ENCODE data around the gene SAFB.

DNA sequence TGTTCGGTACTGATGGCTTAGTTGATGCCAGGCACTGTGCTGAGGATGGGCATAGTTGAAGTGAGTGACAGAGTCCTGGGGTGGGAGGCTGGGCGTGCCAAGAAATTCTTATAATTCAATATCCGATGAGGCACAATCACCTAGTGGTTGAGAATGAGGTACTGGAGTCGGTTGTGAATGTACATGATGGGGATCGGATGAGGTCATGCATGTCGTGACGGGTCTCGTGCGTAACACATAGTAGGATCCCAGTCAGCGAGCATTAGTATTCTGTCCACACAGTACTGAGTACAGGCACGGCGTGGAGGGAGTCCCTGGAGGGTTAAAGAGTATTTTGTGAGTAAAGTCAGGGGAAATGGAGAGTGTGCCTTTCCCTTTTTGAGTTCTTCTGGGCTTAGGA lies 2.8 kb downstream of the SAFB start:
- TF ChIP-seq, protein P1, sequence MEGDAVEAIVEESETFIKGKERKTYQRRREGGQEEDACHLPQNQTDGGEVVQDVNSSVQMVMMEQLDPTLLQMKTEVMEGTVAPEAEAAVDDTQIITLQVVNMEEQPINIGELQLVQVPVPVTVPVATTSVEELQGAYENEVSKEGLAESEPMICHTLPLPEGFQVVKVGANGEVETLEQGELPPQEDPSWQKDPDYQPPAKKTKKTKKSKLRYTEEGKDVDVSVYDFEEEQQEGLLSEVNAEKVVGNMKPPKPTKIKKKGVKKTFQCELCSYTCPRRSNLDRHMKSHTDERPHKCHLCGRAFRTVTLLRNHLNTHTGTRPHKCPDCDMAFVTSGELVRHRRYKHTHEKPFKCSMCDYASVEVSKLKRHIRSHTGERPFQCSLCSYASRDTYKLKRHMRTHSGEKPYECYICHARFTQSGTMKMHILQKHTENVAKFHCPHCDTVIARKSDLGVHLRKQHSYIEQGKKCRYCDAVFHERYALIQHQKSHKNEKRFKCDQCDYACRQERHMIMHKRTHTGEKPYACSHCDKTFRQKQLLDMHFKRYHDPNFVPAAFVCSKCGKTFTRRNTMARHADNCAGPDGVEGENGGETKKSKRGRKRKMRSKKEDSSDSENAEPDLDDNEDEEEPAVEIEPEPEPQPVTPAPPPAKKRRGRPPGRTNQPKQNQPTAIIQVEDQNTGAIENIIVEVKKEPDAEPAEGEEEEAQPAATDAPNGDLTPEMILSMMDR (IDR thresholded peaks at IDR 0.05) = no peak
- TF ChIP-seq POLR2AphosphoS5 (IDR thresholded peaks at IDR 0.05) = no peak
- no peak for TF ChIP-seq POLR2A (IDR thresholded peaks at IDR 0.05)

All from gastroesophageal sphincter (tissue), 3 donors.